Measurements from ENCODE around the gene ADGRV1.
"Not testable (repeated sequence)": the region's sequence is repeated elsewhere in the genome, so short reads cannot be mapped to it uniquely, and the experiment has no call there.

Gene ADGRV1

GRCh38 chr5:90834711-90835110 is 276.1 kb downstream of the ADGRV1 start:
- no peak for DNase-seq

- peak; percentile 57 to 70 for DNase-seq
Measured at GRCh38 chr5:90843443-90843842, 284.8 kb downstream of the ADGRV1 start.

GRCh38 chr5:90844931-90845330 is 286.3 kb downstream of the ADGRV1 start:
- DNase-seq, result no peak

- DNase-seq, result no peak
Measured at GRCh38 chr5:90845723-90846554, 287.3 kb downstream of the ADGRV1 start.

- not testable (repeated sequence) for DNase-seq
Measured at GRCh38 chr5:90847606-90848005, 289.0 kb downstream of the ADGRV1 start.

GRCh38 chr5:90849939-90850338 is 291.3 kb downstream of the ADGRV1 start:
- no peak for DNase-seq

- DNase-seq, result no peak
Measured at GRCh38 chr5:90852531-90852930, 293.9 kb downstream of the ADGRV1 start.

- DNase-seq, result no peak
Measured at GRCh38 chr5:90853750-90854149, 295.2 kb downstream of the ADGRV1 start.

- peak; percentile 18 to 23 for DNase-seq
Measured at GRCh38 chr5:90854169-90854568, 295.6 kb downstream of the ADGRV1 start.

GRCh38 chr5:90855296-90856010 is 296.9 kb downstream of the ADGRV1 start:
- DNase-seq, result no peak

- no peak for DNase-seq
Measured at GRCh38 chr5:90861843-90862586, 303.4 kb downstream of the ADGRV1 start.

- no peak for DNase-seq
Measured at GRCh38 chr5:90865180-90865579, 306.6 kb downstream of the ADGRV1 start.

GRCh38 chr5:90866333-90866732 is 307.7 kb downstream of the ADGRV1 start:
- DNase-seq, result peak; percentile 43 to 68

- DNase-seq, result no peak
Measured at GRCh38 chr5:90866915-90867731, 308.5 kb downstream of the ADGRV1 start.

GRCh38 chr5:90868799-90869198 is 310.2 kb downstream of the ADGRV1 start:
- DNase-seq, result no peak

- DNase-seq, result no peak
Measured at GRCh38 chr5:90871391-90871991, 312.9 kb downstream of the ADGRV1 start.

GRCh38 chr5:90873033-90873517 is 314.5 kb downstream of the ADGRV1 start:
- no peak for DNase-seq

GRCh38 chr5:90874066-90874465 is 315.5 kb downstream of the ADGRV1 start:
- DNase-seq, result no peak

GRCh38 chr5:90875456-90875855 is 316.9 kb downstream of the ADGRV1 start:
- DNase-seq, result no peak

- no peak for DNase-seq
Measured at GRCh38 chr5:90876366-90876765, 317.8 kb downstream of the ADGRV1 start.

GRCh38 chr5:90877049-90877448 is 318.5 kb downstream of the ADGRV1 start:
- no peak for DNase-seq

- DNase-seq, result no peak
Measured at GRCh38 chr5:90878081-90878480, 319.5 kb downstream of the ADGRV1 start.
